OCI-M2 (cell line): ENCODE measurements around the gene DSCAML1.

ENCODE experiments used
- DNase-seq: peaks from one replicate; lab custom pipeline; 2025; ENCODE audit not compliant: unreplicated experiment; lab: John Stamatoyannopoulos, UW

The DSCAML1 gene

DNA sequence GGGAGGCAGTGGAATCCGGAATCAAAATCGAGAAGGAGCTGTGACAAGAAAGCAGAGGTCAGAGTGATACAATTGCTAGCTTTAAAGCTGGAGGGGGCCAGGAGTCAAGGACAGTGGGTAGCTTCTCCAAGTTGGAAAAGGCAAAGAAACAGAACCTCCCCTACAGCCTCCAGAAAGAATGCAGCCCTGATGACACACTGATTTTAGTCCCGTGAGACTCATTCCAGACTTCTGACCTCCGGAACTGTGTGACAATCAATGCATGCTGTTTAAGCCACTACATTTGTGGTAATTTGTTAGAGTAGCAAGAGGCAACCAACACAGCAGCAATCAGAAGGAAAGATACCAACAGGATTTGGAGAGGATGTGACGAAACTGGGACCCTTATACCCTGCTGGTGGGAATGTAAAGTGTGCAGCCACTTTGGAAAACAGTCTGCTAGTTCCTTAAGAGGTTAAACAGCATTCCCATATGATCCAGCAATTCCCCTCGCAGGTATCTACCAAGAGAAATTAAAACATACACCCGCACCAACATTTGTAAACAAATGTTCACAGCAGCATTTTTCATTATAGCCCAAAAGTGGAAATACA, 66.7 kb downstream of the DSCAML1 start:
- no peak for DNase-seq

DNA sequence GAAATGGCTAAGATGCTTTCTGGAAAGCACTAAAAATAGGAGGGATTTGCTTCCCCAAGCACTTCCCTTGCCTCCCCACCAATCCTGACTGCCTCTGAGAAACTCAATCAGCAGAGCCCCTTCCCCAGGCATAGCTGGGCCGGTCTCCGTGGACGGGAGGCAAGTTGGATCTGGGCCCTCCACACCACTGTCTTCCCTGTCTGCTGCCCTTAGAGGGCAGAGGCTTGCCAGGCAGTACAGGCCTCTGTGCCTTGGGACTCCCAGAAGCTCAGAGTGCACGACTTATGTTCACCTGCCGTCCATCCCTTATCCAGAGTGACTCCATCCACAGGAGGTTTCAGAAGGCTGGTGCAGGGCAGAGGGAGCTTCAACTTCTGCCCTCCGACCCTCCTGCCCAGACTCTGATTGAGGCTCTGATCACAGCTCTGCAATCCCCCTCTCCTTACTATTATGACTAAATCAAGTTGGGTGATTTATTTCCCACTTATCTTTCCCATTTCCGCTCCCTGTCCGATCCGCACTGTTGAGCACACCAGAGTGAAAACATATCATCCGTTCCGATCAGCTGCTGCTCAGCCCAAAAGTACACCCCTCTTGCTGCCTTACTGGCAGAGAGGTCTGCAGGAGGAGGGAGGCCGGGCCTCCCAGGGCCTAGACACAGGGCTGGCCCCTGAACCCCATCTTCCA, 71.8 kb downstream of the DSCAML1 start:
- DNase-seq = no peak

DNA sequence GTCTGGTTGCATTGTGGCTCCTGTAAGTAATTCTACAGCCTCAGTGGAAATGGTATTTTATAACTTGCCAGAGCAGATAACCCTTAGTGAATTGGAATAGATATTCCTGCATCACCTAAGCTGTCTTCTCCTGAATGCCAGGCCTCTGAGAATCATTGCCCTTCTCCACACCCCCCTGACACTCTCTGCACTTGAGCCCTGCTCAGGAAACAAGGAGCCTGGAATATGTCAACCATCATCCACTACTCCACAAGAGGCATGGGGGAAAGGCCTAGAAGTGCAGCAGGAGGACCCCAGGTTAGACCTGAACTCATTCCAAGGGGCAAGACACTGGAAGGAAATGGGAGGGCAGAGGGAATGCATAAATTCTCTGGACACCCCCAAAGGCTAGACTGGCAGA, 72.4 kb downstream of the DSCAML1 start:
- DNase-seq = no peak

DNA sequence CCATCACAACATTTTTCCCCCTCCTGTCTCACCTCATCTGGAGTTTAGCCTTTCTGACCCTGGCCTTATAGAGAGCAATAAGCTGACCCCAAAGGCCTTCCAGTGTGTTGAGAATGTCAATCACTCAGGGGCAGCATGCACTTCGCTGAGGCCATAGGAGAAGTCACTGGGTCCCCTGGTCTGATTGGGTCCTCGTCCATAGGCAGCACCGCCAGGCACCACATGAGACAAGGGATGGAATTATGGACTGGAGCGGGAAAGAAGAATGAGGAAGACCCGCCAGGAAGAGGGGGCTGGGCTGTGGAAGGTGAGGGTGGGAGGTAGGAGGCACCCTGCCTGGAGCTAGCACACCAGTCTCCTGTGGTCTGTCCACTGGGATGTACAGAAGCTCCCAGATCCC, 72.9 kb downstream of the DSCAML1 start:
- DNase-seq = no peak

DNA sequence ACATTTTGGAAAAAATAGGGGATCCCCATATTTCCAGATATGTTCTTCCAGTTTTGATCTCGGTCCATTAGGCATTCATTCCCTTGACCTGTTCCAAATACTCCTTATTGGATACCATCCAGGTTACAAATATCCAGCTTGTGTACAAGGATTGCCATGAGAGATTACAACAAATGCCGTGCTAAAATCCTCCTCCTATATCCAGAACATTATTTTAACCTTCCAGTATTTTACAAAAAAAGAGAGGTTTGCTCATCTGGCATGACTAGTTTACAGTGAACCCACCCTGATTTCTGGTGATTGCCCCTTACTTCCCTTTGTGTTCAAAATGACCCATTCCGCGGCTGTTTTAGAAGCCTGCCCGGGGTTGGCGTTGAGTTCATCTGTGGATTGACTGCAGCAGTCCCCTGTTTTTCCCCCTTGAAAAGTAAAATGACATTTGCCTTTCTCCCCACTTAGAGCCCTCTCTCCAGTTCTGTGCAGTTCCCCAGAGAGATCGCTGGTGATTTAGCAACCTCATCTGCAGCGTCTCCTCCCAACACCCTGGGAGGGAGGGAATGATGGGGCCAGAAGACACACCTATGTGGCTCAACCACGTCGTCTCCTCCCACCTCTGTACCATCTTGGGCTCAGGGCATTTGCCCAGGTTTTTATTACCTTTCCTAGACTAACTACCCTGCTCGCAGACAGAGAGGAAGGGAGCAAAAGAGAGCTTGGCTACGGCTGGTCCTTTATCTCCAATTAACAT, 73.6 kb downstream of the DSCAML1 start:
- no peak for DNase-seq

DNA sequence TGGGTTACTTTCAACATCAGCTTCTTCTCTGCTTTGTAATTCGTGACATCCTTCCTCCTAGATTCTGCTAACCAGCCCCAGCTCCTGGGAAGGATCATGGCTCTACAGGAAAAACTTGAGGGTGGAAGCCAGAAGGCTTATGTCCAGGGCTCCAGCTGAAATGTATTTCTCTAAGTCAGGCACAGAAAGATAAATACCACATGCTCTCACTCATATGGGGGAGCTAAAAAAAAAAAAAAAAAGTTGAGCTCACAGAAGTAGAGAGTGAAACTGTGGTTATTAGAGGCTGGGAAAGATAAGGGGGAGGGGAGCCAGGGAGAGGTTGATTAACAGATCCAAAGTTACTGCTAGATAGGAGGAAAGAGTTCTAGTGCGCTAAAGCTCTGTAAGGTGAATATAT, 74.9 kb downstream of the DSCAML1 start:
- no peak for DNase-seq

DNA sequence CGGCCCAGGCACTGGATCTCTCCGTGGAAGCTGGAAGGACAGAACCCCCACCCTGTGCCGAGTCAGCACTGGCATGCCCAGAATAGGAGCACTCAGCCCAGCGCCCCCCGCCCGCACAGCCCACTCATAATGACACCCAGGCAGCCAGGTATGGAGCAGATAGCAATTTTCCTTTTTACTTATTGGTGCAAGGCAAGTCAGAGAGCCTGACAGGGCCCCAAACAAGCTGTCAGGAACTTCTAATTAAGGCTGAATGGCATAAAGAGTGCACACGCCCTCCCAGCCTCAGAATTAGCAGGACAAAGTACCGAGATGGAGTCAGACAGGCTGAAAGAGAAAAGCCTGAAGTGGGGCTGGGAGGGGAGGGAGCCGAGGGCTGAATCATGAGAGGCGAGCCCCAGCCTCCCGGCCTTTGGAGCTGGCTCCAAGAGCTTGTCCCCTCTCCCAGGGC, 76.9 kb downstream of the DSCAML1 start:
- DNase-seq = no peak

DNA sequence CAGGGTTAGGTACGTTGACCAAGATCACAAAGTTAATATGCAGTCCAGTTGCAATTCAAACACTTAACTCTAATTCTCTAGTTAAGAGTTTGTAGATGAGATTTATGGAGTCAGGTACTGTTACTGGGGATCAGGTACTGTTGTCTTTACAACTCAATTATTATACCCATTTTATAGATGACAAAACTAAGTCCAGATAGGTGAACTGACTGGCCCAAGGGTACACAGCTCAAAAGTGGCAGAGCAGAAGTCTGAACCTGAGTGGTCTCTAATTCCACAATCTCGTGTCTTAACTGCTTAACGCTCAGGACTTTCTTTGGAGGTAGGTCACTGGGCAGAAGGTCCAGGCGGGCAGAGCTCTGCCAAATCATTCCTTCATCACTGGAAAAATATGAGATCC, 77.5 kb downstream of the DSCAML1 start:
- no peak for DNase-seq

DNA sequence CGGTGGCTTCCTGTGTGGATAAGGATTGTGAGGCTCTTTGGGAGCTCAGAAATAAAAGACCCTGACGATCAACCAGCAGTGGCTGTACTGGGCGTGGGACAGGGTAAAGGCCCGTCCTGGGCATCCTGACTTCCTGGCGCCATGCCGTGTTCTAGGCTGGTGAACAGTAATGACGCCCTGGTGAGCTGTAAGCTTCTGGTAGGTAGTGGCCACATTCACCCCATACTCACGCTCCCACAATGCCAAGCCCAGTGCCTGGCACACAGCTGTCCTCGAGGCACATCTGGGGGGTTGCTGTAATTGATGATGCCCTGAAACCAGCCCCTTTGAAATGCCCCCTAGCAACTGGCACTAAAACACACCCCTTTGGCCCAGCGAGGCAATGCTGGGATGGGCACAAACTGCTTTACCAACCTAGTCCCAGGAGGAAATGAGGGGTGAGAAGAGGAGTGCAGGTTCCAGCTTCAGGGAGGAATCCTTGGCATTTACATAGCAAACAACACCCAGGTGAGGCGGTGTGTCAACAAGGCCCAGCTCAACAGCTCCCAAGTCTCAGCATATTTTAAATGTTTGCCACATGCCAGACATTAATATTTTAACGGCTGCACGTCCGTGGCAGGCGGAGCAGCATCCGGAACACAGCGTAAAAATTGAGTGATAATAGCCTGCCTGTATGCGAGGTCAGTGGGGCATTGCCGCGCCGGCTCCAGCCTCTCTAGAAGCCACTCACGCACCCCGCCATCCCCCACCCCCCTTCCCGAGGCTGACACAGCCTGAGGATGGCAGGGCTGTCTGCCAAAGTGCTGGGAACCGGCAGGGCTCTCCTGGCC, 79.3 kb downstream of the DSCAML1 start:
- DNase-seq = no peak

DNA sequence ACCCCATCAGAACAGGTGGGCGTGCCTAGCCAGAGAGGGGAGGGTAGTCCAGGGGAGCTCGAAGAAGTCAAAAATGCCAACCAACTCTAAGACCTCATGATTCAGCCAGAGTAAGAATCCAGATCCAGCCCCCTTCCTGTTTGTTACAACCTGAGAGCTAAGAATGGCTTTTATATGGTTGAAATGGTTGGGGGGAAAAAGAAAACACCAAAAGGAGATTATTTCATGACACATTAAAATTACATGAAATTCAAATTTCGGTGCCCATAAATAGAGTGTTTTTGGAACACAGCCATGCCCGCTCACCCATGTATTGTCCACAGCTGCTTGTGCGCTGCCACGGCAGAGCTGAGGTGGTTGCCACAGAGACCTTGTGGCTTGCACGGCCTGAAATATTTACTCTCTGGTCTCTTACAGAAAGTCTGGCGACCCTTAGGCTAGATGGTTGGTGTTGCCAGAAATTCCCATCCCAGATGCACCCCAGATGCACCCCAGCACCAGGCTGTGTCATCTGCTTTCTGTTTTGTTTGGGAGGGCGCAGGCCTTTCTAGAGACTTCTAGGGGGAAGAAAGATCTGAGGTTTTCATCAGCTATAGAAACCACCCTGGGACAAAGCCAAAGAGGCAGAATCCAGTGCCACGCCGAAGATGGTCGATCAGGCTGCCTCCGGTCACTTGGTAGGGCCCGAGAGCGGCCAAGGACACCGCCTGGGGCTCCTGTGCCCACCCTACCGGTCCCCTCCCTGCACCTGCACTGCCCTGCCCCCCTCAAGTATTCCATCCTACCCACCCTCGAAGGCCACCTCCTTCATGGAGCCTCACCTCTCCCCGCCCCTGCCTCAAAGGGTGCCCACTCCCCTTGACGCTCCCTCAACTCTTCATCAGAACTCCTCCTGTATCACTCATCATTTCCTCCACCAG, 80.2 kb downstream of the DSCAML1 start:
- no peak for DNase-seq

DNA sequence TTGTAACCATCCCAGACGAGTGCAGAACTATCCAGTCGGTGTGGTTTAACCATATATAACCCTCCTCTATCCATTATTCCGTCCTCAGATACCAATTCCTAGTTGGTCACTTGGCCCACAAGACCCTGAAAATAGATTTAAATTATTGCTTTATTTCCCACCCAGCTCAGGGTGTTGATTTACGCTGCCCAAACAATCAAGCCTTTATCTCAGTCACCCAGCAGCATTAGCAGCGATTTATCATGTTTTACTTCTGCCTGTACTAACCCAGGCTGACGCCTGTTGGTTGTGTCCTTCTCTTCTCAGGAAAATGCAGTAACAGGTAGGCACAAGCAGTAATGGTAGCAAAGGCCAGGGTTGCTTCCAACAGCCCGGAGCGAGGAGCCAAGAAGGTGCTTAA, 81.2 kb downstream of the DSCAML1 start:
- no peak for DNase-seq

DNA sequence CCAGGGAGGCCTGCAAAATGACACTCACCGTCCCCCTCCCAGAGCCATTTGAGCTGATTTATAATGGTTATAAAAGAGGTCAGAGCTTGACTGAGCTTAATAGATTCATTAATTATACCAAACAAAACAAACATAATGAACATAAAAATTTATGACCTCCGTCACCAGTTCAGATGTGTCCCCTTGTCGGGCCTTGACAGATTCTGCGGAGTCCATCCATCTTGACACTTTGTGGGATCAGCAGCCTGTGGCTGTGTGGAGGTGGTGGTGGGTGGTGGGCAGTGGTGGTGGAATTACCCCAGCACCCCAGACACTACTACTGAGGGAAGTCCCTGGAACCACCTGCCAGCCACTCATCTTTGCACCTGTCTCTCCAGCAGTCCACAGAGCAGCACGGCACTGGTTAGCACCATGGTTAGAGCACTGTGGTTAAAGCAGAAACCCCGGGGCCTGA, 83.5 kb downstream of the DSCAML1 start:
- no peak for DNase-seq

DNA sequence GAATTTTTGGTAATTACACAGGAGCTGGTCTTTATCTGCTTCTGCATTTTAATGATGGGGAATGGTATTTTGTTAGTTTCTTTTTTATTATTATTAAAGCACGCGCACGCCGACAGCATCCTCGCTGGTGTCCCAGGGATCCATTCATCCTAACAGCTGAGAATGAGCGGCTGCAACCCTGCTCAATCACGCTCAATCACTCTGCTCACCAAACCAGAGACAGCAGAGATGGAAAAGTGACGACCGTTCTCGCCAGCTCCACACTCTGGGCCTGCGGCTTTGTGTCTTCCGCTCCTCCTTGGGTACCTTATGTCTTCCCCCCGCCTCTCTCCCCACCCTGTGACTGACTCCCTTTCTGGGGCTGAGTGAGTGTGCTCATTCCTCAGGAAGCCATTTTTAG, 84.5 kb downstream of the DSCAML1 start:
- no peak for DNase-seq

DNA sequence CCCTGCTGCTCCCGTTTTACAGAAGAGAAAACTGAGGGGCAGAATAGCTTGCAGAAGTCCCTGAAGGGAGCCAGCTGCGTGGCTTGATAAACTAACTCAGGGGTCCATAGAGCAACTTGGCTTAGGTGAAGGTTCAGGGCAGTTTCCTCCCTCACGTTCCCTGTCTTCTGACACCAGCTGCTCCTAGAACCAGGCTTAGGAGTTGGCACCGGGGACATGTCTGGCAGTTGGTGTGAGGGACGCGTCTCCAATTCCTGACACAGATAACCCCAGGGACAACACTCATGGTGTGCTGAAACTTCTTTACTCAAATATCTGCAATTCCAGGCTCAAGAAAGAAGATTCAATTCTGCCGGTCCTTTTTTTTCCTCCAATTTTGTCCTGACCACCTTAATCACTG, 85.7 kb downstream of the DSCAML1 start:
- no peak for DNase-seq

DNA sequence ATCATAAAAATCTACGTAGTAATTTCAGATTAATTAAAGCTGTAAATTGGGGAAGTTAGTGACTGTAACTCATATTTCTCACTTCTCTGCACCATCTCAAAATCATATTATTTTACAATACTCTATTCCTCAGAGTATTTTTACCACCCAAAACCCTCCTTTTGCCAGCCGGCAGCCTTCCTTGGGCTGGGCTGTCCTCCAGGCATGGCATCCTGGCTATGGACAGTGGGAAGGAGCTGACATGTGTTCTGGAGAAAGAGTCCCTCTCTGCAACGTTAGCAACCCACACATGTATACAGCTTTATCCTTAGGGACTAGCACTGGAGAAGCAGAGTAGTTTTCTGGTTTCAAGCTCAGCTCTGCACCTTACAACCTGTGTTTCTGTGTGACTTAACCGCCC, 86.8 kb downstream of the DSCAML1 start:
- DNase-seq = no peak

DNA sequence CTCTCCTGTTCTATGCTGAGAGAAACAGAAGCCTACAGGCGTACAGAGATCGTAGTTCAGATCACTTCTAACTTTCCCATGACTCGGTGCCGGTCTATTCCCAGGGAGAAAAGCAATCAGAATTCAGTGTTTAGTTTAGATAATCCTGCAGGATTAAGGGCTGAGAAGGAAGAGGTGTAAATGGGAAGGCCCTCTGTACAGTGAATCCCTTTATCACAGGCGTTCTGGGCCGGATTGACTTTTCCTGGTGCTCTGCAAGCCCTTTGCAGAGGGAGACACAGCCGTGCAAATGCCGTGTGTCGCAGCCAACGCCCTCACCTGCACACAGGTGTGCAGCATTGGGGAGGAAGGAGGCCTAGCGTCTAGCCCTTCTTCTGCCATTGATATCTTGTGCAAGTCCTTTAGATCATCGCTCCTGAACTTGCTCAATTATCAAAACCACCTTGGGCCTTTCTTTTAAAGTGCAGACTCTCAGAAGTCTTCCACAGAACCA, 90.6 kb downstream of the DSCAML1 start:
- no peak for DNase-seq

DNA sequence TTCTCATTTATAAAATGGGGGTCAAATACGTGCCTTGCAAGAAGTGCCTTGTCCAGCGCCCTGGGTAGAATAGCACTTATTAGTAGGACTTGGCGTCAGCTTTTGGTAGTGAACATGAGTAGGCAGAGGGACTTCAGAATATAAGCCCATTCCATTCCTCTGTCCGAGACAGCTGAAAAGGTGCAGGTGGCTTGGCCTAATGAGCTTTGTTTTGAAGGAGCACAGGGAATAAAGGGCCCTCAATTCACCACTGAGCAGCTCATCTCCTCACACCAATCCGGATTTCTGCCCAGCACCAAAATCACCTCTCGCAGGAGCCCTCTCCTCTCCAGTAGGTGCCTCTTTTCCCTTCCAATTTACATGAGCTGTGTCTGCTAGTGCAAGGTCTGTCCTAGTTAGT, 91.2 kb downstream of the DSCAML1 start:
- DNase-seq = no peak

DNA sequence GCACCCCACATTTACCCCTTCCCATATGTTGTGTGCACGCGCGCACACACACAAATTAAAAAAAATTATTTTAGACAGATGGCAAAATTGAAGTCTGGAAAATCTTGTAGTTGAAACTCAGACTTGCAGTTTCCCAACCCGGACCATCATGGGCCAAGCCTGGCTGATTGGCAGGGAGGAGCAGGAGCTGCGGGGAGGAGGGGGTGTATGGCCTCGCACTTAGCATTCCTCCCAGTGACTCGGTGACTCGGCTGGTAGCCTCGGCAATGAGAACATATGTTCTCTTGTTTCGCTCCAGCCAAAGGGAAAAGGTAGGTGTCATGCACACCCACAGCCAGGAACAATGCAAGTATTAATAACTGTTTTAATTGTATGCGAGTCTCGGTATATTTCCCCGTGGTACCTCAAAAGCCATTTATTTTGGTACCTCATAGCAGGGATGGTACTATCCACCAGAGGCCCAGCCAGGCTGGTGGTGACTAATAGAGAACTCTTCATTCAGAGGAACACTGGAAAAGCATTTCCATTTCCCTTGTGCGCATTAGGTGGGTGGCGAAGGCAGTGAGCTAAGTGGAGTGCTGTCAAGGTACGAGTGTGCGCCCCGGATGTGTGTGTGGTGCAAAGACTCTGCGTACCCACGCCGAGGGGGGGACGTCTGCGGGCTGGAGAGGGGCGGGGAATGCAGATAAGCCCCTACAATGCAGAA, 92.5 kb downstream of the DSCAML1 start:
- DNase-seq = no peak

DNA sequence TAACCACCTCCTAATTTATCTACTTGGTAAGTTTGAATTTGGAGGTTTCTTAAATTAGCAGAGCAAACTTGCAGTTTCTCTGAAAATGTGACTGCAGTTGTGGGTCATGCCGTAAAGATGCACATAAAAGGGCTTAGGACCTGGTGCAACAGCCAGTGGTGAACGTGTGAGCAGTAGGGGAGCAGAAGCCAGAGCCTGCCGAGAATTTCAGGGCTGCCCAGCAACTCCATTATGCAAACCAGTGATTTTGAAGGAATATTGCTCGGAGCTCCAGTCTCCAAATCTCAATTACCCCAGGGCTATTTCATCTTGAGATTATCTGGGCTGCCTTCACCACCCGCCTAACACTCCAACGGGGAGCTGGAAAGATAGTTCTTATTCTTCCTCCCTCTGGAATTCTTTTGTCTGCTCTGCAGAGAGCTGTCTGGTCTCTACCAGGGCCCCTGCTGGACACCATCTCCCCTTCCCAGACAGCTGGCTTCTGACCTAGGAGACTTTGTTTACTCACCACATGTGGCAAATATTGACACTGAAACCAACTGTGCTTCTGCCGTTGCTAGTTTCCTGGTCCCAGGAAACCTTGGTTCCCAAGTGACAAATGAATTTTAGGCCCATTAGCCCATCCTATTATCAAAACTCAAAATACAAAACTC, 93.9 kb downstream of the DSCAML1 start:
- DNase-seq = no peak
